ENCODE data around the gene SRGAP1. TPM values are rescaled to one million over a fixed set of nuclear protein-coding genes. Genes with fewer than 3 reads are reported as not detected.
"Not testable (repeated sequence)": the region's sequence is repeated elsewhere in the genome, so short reads cannot be mapped to it uniquely, and the experiment has no call there.

Gene SRGAP1
- total and polyA plus RNA-seq, 2 of the 13 experiments (the other 11 are each of a cell fraction or from before 2014, with no cell fraction given) = 1.6 to 3.4 TPM

DNA sequence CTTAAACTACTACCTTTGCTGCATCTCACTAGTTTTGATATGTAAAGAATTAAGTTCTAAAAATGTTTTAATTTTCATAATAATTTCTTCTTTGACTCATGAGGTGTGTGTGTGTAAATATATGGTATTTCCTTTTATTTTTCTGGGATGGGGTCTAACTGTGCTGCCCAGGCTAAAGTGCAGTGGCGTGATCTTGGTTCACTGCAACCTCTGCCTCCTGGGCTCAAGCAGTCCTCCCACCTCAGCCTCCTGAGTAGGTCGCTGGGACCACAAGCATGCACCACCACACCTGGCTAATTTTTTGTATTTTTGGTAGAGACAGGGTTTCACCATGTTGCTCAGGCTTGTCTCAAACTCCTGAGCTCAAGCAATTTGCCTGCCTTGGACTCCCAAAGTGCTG, 15.4 kb downstream of the SRGAP1 start:
- H3K27me3 ChIP-seq (ENCODE audit: control insufficient read depth in 1 of 2, insufficient read depth in 2 of 2, low read length in 2 of 2); intact Hi-C loops (cut with micrococcal nuclease; ENCODE audit: unreplicated experiment); BruUV-seq (replicated peaks); CTCF ChIA-PET (ENCODE audit: low intra/inter-chr PET ratio, low total read pairs); H4K20me1 ChIP-seq (ENCODE audit: insufficient read depth, low read length); H3K27ac ChIP-seq (ENCODE audit: extremely low read length, insufficient read depth, low read length); H3K4me2 ChIP-seq (ENCODE audit: low read depth, low read length); POLR2A ChIA-PET; in situ Hi-C loops (cut with HindIII; ENCODE audit: extremely low pct_ligation_motif_present, low pct_unique_long_range_greater_than_20kb); H3K4me3 ChIP-seq (replicated peaks in 1 of 3; ENCODE audit: insufficient read depth in 1 of 3, low read depth in 2 of 3, low read length in 3 of 3); FAIRE-seq; H3K9me3 ChIP-seq (ENCODE audit: low read length); ATAC-seq; DNase-seq (ENCODE audit: low spot score); H3K9ac ChIP-seq (ENCODE audit: insufficient read depth, low read depth, low read length); H3K36me3 ChIP-seq (replicated peaks in 1 of 2; ENCODE audit: control insufficient read depth in 1 of 2, insufficient read depth in 2 of 2, low read length in 2 of 2); H3K79me2 ChIP-seq (ENCODE audit: insufficient read depth, low read length); H2AFZ ChIP-seq (ENCODE audit: low read length): not testable (repeated sequence)
- peak; percentile 90 for TF ChIP-seq ZNF121 (CRISPR knock-in tag; IDR thresholded peaks at IDR 0.05)
- WGBS (ENCODE audit: low lambda C conversion rate) = 90% methylated on average over 2 of the region's 2 CpGs
- H3K4me1 ChIP-seq (ENCODE audit: insufficient read depth, low read length) = peaks cover 32% of the 10 kb centered on the region

DNA sequence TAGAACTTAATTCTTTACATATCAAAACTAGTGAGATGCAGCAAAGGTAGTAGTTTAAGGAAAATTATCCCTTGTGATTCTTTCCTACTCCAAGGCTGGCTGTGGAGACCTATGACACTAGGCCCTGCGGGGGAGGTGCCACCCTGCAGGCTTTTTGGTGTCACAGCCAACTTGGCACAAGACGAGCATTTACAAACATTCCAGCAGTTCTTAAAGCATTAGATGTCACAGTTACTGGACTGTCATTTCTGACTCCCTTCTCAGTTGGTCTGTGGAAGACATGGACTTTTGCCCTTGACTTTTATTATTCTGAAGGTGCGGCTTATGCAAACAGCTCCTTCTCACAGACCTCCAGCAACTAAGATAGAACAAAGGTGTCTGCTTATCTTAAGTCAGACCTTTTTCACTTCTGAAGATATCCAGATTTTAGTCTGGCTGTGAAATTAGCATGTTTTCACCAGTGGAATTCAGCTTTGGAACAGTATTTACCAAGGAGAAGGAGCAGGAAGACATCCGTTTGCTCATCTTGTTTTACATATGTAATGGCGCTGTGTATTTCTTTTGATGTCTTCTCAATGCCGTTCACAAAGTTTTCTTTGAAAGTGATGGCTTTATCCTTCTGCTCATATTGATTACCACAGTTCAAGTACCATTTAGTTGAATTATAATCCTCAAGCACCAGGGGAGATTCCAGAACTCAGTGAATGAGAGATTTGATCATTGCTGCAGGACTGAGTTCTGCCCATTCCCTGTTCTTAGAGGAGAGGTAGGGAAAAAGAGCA, 17.9 kb downstream of the SRGAP1 start:
- Histone ChIP-seq H3K36me3 (replicated peaks in 1 of 2; ENCODE audit: control insufficient read depth in 1 of 2, insufficient read depth in 2 of 2, low read length in 2 of 2) (no peaks in the 10 kb centered on the region), H2AFZ (ENCODE audit: low read length) (no peak overlapping the region), H3K4me1 (ENCODE audit: insufficient read depth, low read length) (peaks cover 39% of the 10 kb centered on the region), H3K79me2 (ENCODE audit: insufficient read depth, low read length) (no peaks in the 10 kb centered on the region), H4K20me1 (ENCODE audit: insufficient read depth, low read length) (no peaks in the 10 kb centered on the region), H3K4me3 (replicated peaks in 1 of 3; ENCODE audit: insufficient read depth in 1 of 3, low read depth in 2 of 3, low read length in 3 of 3) (peak overlapping the region in 1 of 3 experiments; percentile 1; a peak in 1 of 6 replicates), H3K4me2 (ENCODE audit: low read depth, low read length) (peak overlapping the region; percentile 36), H3K27me3 (ENCODE audit: control insufficient read depth in 1 of 2, insufficient read depth in 2 of 2, low read length in 2 of 2) (no peaks in the 10 kb centered on the region), H3K9me3 (ENCODE audit: low read length) (no peaks in the 10 kb centered on the region), H3K27ac (ENCODE audit: extremely low read length, insufficient read depth, low read length) (peak overlapping the region; percentile 10), H3K9ac (ENCODE audit: insufficient read depth, low read depth, low read length) (no peak overlapping the region)
- POLR2A ChIA-PET = interaction anchor here (0.7 to 2.9 kb wide), 3 partner anchors 27 to 104 kb away, joined by 3 to 11 read pairs (median 3); no protein-coding TSS in a partner anchor
- 8% methylated on average over 6 of the region's 6 CpGs for WGBS (ENCODE audit: low lambda C conversion rate)
- intact Hi-C loops (cut with micrococcal nuclease; ENCODE audit: unreplicated experiment) = no loop called here
- in situ Hi-C loops (cut with HindIII; ENCODE audit: extremely low pct_ligation_motif_present, low pct_unique_long_range_greater_than_20kb) = no loop called here
- BruUV-seq (replicated peaks) = no TSS peak
- ATAC-seq (peak; percentile 86), DNase-seq (ENCODE audit: low spot score) (peak; percentile 83), FAIRE-seq (peak; percentile 67)
- CTCF ChIA-PET (ENCODE audit: low intra/inter-chr PET ratio, low total read pairs) = no interaction called here
- TF ChIP-seq SOX13 (IDR thresholded peaks at IDR 0.05) = no peak
- TF ChIP-seq SOX13 (CRISPR knock-in tag; conservative IDR thresholded peaks at IDR 0.05 in 1 of 2, IDR thresholded peaks at IDR 0.05 in 1 of 2) = peak in 1 of 2 experiments; percentile 64; a peak in 2 of 4 replicates
- no peak for TF ChIP-seq ARNTL (CRISPR knock-in tag; IDR thresholded peaks at IDR 0.05)
- TF ChIP-seq, protein P1, sequence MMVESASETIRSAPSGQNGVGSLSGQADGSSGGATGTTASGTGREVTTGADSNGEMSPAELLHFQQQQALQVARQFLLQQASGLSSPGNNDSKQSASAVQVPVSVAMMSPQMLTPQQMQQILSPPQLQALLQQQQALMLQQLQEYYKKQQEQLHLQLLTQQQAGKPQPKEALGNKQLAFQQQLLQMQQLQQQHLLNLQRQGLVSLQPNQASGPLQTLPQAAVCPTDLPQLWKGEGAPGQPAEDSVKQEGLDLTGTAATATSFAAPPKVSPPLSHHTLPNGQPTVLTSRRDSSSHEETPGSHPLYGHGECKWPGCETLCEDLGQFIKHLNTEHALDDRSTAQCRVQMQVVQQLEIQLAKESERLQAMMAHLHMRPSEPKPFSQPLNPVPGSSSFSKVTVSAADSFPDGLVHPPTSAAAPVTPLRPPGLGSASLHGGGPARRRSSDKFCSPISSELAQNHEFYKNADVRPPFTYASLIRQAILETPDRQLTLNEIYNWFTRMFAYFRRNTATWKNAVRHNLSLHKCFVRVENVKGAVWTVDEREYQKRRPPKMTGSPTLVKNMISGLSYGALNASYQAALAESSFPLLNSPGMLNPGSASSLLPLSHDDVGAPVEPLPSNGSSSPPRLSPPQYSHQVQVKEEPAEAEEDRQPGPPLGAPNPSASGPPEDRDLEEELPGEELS (CRISPR knock-in tag; IDR thresholded peaks at IDR 0.05) = 0 out of 2 replicates have a peak, but pooled peaks have one; percentile 35
- TF ChIP-seq FOXA3 (CRISPR knock-in tag; IDR thresholded peaks at IDR 0.05) = peak; percentile 13; the same call in 1 of the 2 replicates
- no peak for TF ChIP-seq SRY (CRISPR knock-in tag; IDR thresholded peaks at IDR 0.05)
- TF ChIP-seq HNF4A (CRISPR knock-in tag; IDR thresholded peaks at IDR 0.05) = peak; percentile 66
- TF ChIP-seq ZNF615 (CRISPR knock-in tag; IDR thresholded peaks at IDR 0.05; ENCODE audit: borderline replicate concordance) = 0 out of 2 replicates have a peak, but pooled peaks have one; percentile 13
- 0 out of 2 replicates have a peak, but pooled peaks have one; percentile 21 for TF ChIP-seq TBX2 (CRISPR knock-in tag; IDR thresholded peaks at IDR 0.05; ENCODE audit: borderline replicate concordance)
- TF ChIP-seq SAP130 (CRISPR knock-in tag; IDR thresholded peaks at IDR 0.05; ENCODE audit: low read depth) = peak; percentile 47
- TF ChIP-seq, protein P2, sequence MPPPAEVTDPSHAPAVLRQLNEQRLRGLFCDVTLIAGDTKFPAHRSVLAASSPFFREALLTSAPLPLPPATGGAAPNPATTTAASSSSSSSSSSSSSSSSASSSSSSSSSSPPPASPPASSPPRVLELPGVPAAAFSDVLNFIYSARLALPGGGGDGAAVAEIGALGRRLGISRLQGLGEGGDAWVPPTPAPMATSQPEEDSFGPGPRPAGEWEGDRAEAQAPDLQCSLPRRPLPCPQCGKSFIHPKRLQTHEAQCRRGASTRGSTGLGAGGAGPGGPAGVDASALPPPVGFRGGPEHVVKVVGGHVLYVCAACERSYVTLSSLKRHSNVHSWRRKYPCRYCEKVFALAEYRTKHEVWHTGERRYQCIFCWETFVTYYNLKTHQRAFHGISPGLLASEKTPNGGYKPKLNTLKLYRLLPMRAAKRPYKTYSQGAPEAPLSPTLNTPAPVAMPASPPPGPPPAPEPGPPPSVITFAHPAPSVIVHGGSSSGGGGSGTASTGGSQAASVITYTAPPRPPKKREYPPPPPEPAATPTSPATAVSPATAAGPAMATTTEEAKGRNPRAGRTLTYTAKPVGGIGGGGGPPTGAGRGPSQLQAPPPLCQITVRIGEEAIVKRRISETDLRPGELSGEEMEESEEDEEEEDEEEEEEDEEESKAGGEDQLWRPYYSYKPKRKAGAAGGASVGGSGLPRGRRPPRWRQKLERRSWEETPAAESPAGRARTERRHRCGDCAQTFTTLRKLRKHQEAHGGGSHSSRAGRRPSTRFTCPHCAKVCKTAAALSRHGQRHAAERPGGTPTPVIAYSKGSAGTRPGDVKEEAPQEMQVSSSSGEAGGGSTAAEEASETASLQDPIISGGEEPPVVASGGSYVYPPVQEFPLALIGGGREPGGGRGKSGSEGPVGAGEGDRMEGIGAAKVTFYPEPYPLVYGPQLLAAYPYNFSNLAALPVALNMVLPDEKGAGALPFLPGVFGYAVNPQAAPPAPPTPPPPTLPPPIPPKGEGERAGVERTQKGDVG (CRISPR knock-in tag; IDR thresholded peaks at IDR 0.05; ENCODE audit: borderline replicate concordance) = no peak
